ENCODE data around the gene RCAN2. TPM values are rescaled to one million over a fixed set of nuclear protein-coding genes. Genes with fewer than 3 reads are reported as not detected.

The RCAN2 gene
- total and polyA plus RNA-seq, 2 donors (not counting 3 experiments of a cell fraction or from before 2014, with no cell fraction given), result 0.07 to 0.33 TPM

DNA sequence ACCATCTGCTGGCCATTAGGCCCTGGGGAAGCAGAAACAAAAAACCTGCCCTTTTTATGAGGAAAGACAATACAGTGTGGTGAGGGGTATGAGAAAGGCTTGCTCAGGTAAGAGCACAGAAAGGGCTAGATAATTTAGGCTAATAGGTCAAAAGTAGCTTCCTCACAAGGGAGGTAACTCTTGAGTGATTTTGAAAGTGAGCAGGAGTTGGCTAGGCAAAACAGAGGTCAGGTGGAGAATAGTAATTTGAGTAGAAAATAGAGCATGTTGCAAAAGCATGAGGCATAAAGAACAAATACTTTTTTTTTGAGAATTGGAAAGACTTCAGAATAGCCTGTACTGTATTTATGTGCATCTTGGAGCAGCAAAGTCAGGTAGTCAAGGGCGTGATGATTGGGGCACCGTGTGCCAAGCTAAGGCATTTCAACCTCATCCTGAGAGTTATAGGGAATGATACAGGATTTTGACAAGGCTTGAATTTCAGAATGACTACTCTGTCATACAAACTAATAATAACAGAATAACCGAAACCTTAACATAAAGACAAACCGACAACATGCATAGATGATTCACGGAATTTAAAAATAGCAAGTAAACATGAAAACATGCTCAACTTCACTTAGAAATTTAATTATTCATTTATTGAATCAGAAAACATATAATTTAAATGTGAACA lies 197.5 kb downstream of the RCAN2 start:
- no peak for TF ChIP-seq POLR2A (IDR thresholded peaks at IDR 0.05; ENCODE audit: low read depth, low read length)
- no peaks in the 10 kb centered on the region for H3K9me3 ChIP-seq (replicated peaks; ENCODE audit: control insufficient read depth, insufficient read depth, low read length)
- no peaks in the 10 kb centered on the region for H3K79me2 ChIP-seq (ENCODE audit: control insufficient read depth, insufficient read depth, low read length)
- BruUV-seq (replicated peaks), result no TSS peak
- CTCF ChIA-PET, result interaction anchor here (1.0 kb wide), 1 partner anchor 20 kb away, joined by 3 read pairs; no protein-coding TSS in a partner anchor
- peaks cover 14 to 19% of the 10 kb centered on the region in 2 experiments for H3K27me3 ChIP-seq (ENCODE audit: control insufficient read depth in 2 of 2, insufficient read depth in 2 of 2, low read length in 2 of 2)
- no peaks in the 10 kb centered on the region for H4K20me1 ChIP-seq (replicated peaks; ENCODE audit: control insufficient read depth, extremely low read depth, insufficient read depth, low read length)
- DNase-seq (ENCODE audit: low read depth, low spot score) (no peak), FAIRE-seq (no peak)
- dilution Hi-C loops (cut with MboI; ENCODE audit: extremely low pct_ligation_motif_present, low sequenced_read_pairs), result no loop called here
- peaks cover 28% of the 10 kb centered on the region for H3K4me1 ChIP-seq (ENCODE audit: control insufficient read depth, extremely low read depth, insufficient read depth, low read length)
- no peak overlapping the region for H3K27ac ChIP-seq (ENCODE audit: insufficient read depth, low read depth, low read length)
- no peak overlapping the region for H2AFZ ChIP-seq (ENCODE audit: low read depth, low read length)
- H3K36me3 ChIP-seq (ENCODE audit: control insufficient read depth in 2 of 2, extremely low read depth in 1 of 2, insufficient read depth in 2 of 2, low read length in 2 of 2), result no peaks in the 10 kb centered on the region
- no peak overlapping the region for H3K4me3 ChIP-seq (replicated peaks in 1 of 3; ENCODE audit: insufficient read depth in 1 of 3, low read depth in 1 of 3, low read length in 3 of 3)
- POLR2A ChIA-PET, result no interaction called here
- H3K9ac ChIP-seq (replicated peaks; ENCODE audit: extremely low read depth, insufficient read depth, low read length), result no peak overlapping the region
- intact Hi-C loops (cut with micrococcal nuclease), result no loop called here
- no peak overlapping the region for H3K4me2 ChIP-seq (ENCODE audit: insufficient read depth, low read length)
- H3K9me1 ChIP-seq (replicated peaks; ENCODE audit: control insufficient read depth, extremely low read depth, insufficient read depth, low read length), result no peaks in the 10 kb centered on the region

DNA sequence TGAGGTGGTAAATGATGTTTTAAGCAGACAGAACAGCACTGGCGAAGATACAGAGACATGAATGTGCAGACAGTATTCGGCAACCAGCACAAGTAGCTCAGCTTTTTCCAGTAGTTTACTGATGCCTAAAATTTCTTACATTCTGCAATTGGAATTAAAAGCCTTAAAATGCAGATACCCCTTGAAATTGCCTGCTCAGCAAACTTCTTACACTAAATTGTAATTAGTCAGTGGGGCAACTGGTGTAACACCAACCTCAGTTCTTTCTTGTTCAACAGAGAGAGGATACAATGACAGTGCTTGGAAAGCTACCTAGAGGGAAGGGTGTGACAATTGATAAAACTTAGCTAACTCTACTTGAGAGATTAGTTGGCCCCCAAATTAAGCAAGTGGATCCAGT lies 199.4 kb downstream of the RCAN2 start:
- Histone ChIP-seq H3K9me3 (replicated peaks; ENCODE audit: control insufficient read depth, insufficient read depth, low read length) (no peaks in the 10 kb centered on the region), H3K4me1 (ENCODE audit: control insufficient read depth, extremely low read depth, insufficient read depth, low read length) (peaks cover 31% of the 10 kb centered on the region), H3K36me3 (ENCODE audit: control insufficient read depth in 2 of 2, extremely low read depth in 1 of 2, insufficient read depth in 2 of 2, low read length in 2 of 2) (no peaks in the 10 kb centered on the region), H3K4me2 (ENCODE audit: insufficient read depth, low read length) (no peak overlapping the region), H4K20me1 (replicated peaks; ENCODE audit: control insufficient read depth, extremely low read depth, insufficient read depth, low read length) (no peaks in the 10 kb centered on the region), H3K9me1 (replicated peaks; ENCODE audit: control insufficient read depth, extremely low read depth, insufficient read depth, low read length) (no peaks in the 10 kb centered on the region), H3K27ac (ENCODE audit: insufficient read depth, low read depth, low read length) (no peak overlapping the region), H3K4me3 (replicated peaks in 1 of 3; ENCODE audit: insufficient read depth in 1 of 3, low read depth in 1 of 3, low read length in 3 of 3) (no peak overlapping the region), H3K79me2 (ENCODE audit: control insufficient read depth, insufficient read depth, low read length) (no peaks in the 10 kb centered on the region), H2AFZ (ENCODE audit: low read depth, low read length) (no peak overlapping the region), H3K27me3 (ENCODE audit: control insufficient read depth in 2 of 2, insufficient read depth in 2 of 2, low read length in 2 of 2) (peaks cover 5 to 18% of the 10 kb centered on the region in 2 experiments), H3K9ac (replicated peaks; ENCODE audit: extremely low read depth, insufficient read depth, low read length) (no peak overlapping the region)
- TF ChIP-seq, protein P1, sequence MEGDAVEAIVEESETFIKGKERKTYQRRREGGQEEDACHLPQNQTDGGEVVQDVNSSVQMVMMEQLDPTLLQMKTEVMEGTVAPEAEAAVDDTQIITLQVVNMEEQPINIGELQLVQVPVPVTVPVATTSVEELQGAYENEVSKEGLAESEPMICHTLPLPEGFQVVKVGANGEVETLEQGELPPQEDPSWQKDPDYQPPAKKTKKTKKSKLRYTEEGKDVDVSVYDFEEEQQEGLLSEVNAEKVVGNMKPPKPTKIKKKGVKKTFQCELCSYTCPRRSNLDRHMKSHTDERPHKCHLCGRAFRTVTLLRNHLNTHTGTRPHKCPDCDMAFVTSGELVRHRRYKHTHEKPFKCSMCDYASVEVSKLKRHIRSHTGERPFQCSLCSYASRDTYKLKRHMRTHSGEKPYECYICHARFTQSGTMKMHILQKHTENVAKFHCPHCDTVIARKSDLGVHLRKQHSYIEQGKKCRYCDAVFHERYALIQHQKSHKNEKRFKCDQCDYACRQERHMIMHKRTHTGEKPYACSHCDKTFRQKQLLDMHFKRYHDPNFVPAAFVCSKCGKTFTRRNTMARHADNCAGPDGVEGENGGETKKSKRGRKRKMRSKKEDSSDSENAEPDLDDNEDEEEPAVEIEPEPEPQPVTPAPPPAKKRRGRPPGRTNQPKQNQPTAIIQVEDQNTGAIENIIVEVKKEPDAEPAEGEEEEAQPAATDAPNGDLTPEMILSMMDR (IDR thresholded peaks at IDR 0.05; ENCODE audit: extremely low read depth in 1 of 2, insufficient read depth in 1 of 2, low read depth in 1 of 2, low read length in 2 of 2), result no peak
- TF ChIP-seq POLR2AphosphoS5 (IDR thresholded peaks at IDR 0.05; ENCODE audit: insufficient read depth, low read depth, low read length), result no peak
- no peak for TF ChIP-seq JUN (IDR thresholded peaks at IDR 0.05; ENCODE audit: borderline replicate concordance, insufficient read depth, insufficient read length, low read depth)
- TF ChIP-seq, protein P2, sequence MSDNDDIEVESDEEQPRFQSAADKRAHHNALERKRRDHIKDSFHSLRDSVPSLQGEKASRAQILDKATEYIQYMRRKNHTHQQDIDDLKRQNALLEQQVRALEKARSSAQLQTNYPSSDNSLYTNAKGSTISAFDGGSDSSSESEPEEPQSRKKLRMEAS (IDR thresholded peaks at IDR 0.05; ENCODE audit: insufficient read depth, insufficient read length), result no peak
- no peak for TF ChIP-seq POLR2A (IDR thresholded peaks at IDR 0.05; ENCODE audit: low read depth, low read length)
- TF ChIP-seq GATA2 (IDR thresholded peaks at IDR 0.05; ENCODE audit: insufficient read depth, insufficient read length, low read depth, low read length), result no peak
- TF ChIP-seq FOS (IDR thresholded peaks at IDR 0.05; ENCODE audit: borderline replicate concordance, insufficient read depth, low read length), result no peak
- TF ChIP-seq EZH2 (IDR thresholded peaks at IDR 0.05; ENCODE audit: borderline replicate concordance, low read depth, low read length, severe bottlenecking), result no peak
- no peak for TF ChIP-seq MYC (IDR thresholded peaks at IDR 0.05; ENCODE audit: low read depth, low read length)
- DNase-seq (ENCODE audit: low read depth, low spot score) (no peak), FAIRE-seq (no peak)
- dilution Hi-C loops (cut with MboI; ENCODE audit: extremely low pct_ligation_motif_present, low sequenced_read_pairs) (no loop called here), intact Hi-C loops (cut with micrococcal nuclease) (loop anchor here (1.0 to 2.0 kb wide), 3 partner anchors 29 to 755 kb away; no protein-coding TSS in a partner anchor)
- CTCF ChIA-PET, result no interaction called here
- BruUV-seq (replicated peaks), result no TSS peak
- POLR2A ChIA-PET, result no interaction called here
